Colonic mucosa (tissue), 4 donors: ENCODE results near the gene FBXO47. TPM values are rescaled to one million over a fixed set of nuclear protein-coding genes. Genes with fewer than 3 reads are reported as not detected.
A peak's percentile ranks its signal among the peaks of the same experiment; 100 is the strongest.

ENCODE experiments used
- DNase-seq: peaks from one replicate; pipeline ENCODE4 v3.0.0-alpha.2; 2020
- H3K27ac ChIP-seq: fragments of 200-600 bp; one replicate; pipeline ENCODE4 v1.8.0; 2021
- H3K27me3 ChIP-seq: fragments of 200-600 bp; one replicate; pipeline ENCODE4 v1.8.0; 2021
- H3K36me3 ChIP-seq: fragments of 200-600 bp; one replicate; pipeline ENCODE4 v1.8.0; 2021
- H3K4me1 ChIP-seq: fragments of 200-600 bp; one replicate; pipeline ENCODE4 v1.8.0; 2021; ENCODE audit warnings: mild to moderate bottlenecking
- H3K4me3 ChIP-seq: fragments of 200-600 bp; one replicate; pipeline ENCODE4 v1.8.0; 2021
- H3K9ac ChIP-seq, 2 donors: one replicate each; pipeline ENCODE4 v1.7.0; 2013; ENCODE audit warnings: control low read depth in 2 of 2, low read depth in 2 of 2, low read length in 2 of 2
- H3K9me3 ChIP-seq: fragments of 200-600 bp; one replicate; pipeline ENCODE4 v1.8.0; 2021
- intact Hi-C: fragments of 100-400 bp; cut with DNase I; formaldehyde crosslinking; loops from one replicate; pipeline ENCODE4 v1.14.1; 2022
- total RNA-seq, 2 donors: library from RNA; stranded (reverse); fragmentation: NEBNext Ultra II Directional in 1 of 2; extraction: Animal tissue kit (Norgen Biotek cat#: 25700) in 1 of 2; gene quantifications; one replicate each; pipeline ENCODE4 v1.2.1, GENCODE V29; 2021
- TF ChIP-seq, protein P1 (sequence below): fragments of 200-600 bp; IDR thresholded peaks from one replicate; pipeline ENCODE4 v1.8.0; 2022; ENCODE audit warnings: antibody characterized with exemption, mild to moderate bottlenecking
- donor health status: healthy.
- donor health status: DM: no; HTN: no; CAD: no.
- donor health status: DM: no; HTN: no; CAD: no.

The FBXO47 gene
- total RNA-seq, 2 donors from 2014 or later, result not detected

GRCh38 chr17:38910325-38910724, 56.9 kb downstream of the FBXO47 start:
- Histone ChIP-seq H3K9me3 (no peaks in the 10 kb centered on the region), H3K4me3 (no peak overlapping the region), H3K36me3 (peaks cover 8% of the 10 kb centered on the region), H3K4me1 (peaks cover 3% of the 10 kb centered on the region), H3K27ac (no peak overlapping the region), H3K9ac (no peak overlapping the region), H3K27me3 (no peaks in the 10 kb centered on the region)
- intact Hi-C loops, result no loop called here
- TF ChIP-seq, protein P1, sequence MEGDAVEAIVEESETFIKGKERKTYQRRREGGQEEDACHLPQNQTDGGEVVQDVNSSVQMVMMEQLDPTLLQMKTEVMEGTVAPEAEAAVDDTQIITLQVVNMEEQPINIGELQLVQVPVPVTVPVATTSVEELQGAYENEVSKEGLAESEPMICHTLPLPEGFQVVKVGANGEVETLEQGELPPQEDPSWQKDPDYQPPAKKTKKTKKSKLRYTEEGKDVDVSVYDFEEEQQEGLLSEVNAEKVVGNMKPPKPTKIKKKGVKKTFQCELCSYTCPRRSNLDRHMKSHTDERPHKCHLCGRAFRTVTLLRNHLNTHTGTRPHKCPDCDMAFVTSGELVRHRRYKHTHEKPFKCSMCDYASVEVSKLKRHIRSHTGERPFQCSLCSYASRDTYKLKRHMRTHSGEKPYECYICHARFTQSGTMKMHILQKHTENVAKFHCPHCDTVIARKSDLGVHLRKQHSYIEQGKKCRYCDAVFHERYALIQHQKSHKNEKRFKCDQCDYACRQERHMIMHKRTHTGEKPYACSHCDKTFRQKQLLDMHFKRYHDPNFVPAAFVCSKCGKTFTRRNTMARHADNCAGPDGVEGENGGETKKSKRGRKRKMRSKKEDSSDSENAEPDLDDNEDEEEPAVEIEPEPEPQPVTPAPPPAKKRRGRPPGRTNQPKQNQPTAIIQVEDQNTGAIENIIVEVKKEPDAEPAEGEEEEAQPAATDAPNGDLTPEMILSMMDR, result no peak
- no peak for DNase-seq

DNA sequence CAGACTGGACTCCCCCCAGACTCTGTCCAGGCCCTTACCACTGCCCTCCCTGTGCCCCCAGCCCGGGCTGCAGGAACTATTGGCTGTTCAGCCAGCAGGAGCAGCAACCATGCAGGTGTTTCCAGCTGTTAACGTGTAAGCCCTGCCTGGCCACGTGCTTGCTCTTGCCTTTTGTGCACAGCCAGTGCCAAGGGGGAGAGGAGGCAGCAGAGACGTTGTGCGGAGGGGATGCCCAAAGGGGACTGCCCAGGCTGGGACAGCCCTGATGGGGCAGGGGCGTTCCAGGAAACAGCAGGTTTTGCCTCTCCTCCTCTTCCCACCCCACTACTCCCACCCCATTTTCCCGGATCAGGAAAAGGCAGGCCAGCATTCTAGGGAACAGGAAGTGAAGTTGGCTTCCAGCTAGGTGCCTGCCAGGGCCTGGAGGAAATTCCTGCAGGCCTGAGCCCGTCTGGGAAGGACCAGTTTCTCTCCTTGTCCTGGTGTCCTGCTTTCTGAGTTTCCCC, 58.5 kb downstream of the FBXO47 start:
- DNase-seq, result no peak
- TF ChIP-seq, protein P1, result no peak
- intact Hi-C loops, result no loop called here
- no peak overlapping the region for H3K4me3 ChIP-seq
- no peak overlapping the region for H3K27ac ChIP-seq
- H3K9me3 ChIP-seq, result no peaks in the 10 kb centered on the region
- H3K4me1 ChIP-seq, result no peaks in the 10 kb centered on the region
- H3K36me3 ChIP-seq, result no peaks in the 10 kb centered on the region
- peak overlapping the region; percentile 27 to 28 for H3K9ac ChIP-seq
- H3K27me3 ChIP-seq, result no peaks in the 10 kb centered on the region

- Histone ChIP-seq H3K9ac (peak overlapping the region in 1 of 2 donors; percentile 28), H3K36me3 (no peaks in the 10 kb centered on the region), H3K27me3 (no peaks in the 10 kb centered on the region), H3K4me3 (no peak overlapping the region), H3K4me1 (no peaks in the 10 kb centered on the region), H3K9me3 (no peaks in the 10 kb centered on the region), H3K27ac (no peak overlapping the region)
- no peak for DNase-seq
- intact Hi-C loops, result no loop called here
- TF ChIP-seq, protein P1, result no peak
Observed at GRCh38 chr17:38907930-38908675, 59.1 kb downstream of the FBXO47 start.

- Histone ChIP-seq H3K36me3 (no peaks in the 10 kb centered on the region), H3K9ac (peak overlapping the region in 1 of 2 donors; percentile 21), H3K27ac (no peak overlapping the region), H3K4me1 (no peaks in the 10 kb centered on the region), H3K9me3 (no peaks in the 10 kb centered on the region), H3K4me3 (no peak overlapping the region), H3K27me3 (no peaks in the 10 kb centered on the region)
- DNase-seq, result no peak
- intact Hi-C loops, result no loop called here
- TF ChIP-seq, protein P1, result no peak
Observed at GRCh38 chr17:38906460-38907228, 60.6 kb downstream of the FBXO47 start.

GRCh38 chr17:38905375-38905774, 61.8 kb downstream of the FBXO47 start:
- Histone ChIP-seq H3K27ac (no peak overlapping the region), H3K36me3 (no peaks in the 10 kb centered on the region), H3K9ac (no peak overlapping the region), H3K27me3 (no peaks in the 10 kb centered on the region), H3K4me1 (peaks cover 6% of the 10 kb centered on the region), H3K4me3 (no peak overlapping the region), H3K9me3 (no peaks in the 10 kb centered on the region)
- intact Hi-C loops, result no loop called here
- no peak for DNase-seq
- TF ChIP-seq, protein P1, result no peak
